Fibroblast of skin of abdomen (primary cell): ENCODE data around the gene PLCG2.
"Not testable (repeated sequence)": the region's sequence is repeated elsewhere in the genome, so short reads cannot be mapped to it uniquely, and the experiment has no call there.

Source experiments
- DNase-seq: peaks from one replicate; pipeline ENCODE4 v3.0.0-alpha.2; 2013

PLCG2 gene

GRCh38 chr16:81921085-81921814 lies 142.2 kb downstream of the PLCG2 start:
- no peak for DNase-seq

GRCh38 chr16:81921843-81922584 lies 142.9 kb downstream of the PLCG2 start:
- DNase-seq, result no peak

GRCh38 chr16:81923296-81923695 lies 144.2 kb downstream of the PLCG2 start:
- DNase-seq, result no peak

GRCh38 chr16:81925016-81925415 lies 145.9 kb downstream of the PLCG2 start:
- DNase-seq, result no peak

- no peak for DNase-seq
Observed at GRCh38 chr16:81926036-81926435, 146.9 kb downstream of the PLCG2 start.

GRCh38 chr16:81927561-81928185 lies 148.6 kb downstream of the PLCG2 start:
- DNase-seq, result no peak

GRCh38 chr16:81928271-81928918 lies 149.3 kb downstream of the PLCG2 start:
- no peak for DNase-seq

GRCh38 chr16:81928975-81929374 lies 149.9 kb downstream of the PLCG2 start:
- DNase-seq, result no peak

GRCh38 chr16:81929841-81930240 lies 150.8 kb downstream of the PLCG2 start:
- no peak for DNase-seq

GRCh38 chr16:81931927-81932326 lies 152.8 kb downstream of the PLCG2 start:
- DNase-seq, result no peak

GRCh38 chr16:81932668-81933067 lies 153.6 kb downstream of the PLCG2 start:
- no peak for DNase-seq

- no peak for DNase-seq
Observed at GRCh38 chr16:81933361-81933760, 154.3 kb downstream of the PLCG2 start.

- not testable (repeated sequence) for DNase-seq
Observed at GRCh38 chr16:81934711-81935110, 155.6 kb downstream of the PLCG2 start.

GRCh38 chr16:81936209-81937000 lies 157.3 kb downstream of the PLCG2 start:
- no peak for DNase-seq

- DNase-seq, result peak; percentile 16
Observed at GRCh38 chr16:81937305-81938038, 158.4 kb downstream of the PLCG2 start.

- no peak for DNase-seq
Observed at GRCh38 chr16:81938326-81939163, 159.5 kb downstream of the PLCG2 start.

GRCh38 chr16:81939164-81940056 lies 160.3 kb downstream of the PLCG2 start:
- DNase-seq, result no peak

GRCh38 chr16:81940781-81941560 lies 161.9 kb downstream of the PLCG2 start:
- peak; percentile 58 for DNase-seq
